SK-N-SH treated with all-trans-retinoic acid at 6 μM for 48 hours (cell line): ENCODE data around the gene SUOX.

ENCODE experiments used
- TSHZ2 ChIP-seq: fragments of 250-450 bp; sonication (Bioruptor Pico); IDR thresholded peaks from 2 replicates; pipeline ENCODE4 v1.5.0; 2020; ENCODE audit warnings: mild to moderate bottlenecking, moderate library complexity
- ZNF565 ChIP-seq: fragments of 450-650 bp; formaldehyde crosslinking; conservative IDR thresholded peaks from 2 replicates; pipeline ENCODE4 v1.5.0; 2020; ENCODE audit warnings: low read depth, mild to moderate bottlenecking, moderate library complexity

DNA sequence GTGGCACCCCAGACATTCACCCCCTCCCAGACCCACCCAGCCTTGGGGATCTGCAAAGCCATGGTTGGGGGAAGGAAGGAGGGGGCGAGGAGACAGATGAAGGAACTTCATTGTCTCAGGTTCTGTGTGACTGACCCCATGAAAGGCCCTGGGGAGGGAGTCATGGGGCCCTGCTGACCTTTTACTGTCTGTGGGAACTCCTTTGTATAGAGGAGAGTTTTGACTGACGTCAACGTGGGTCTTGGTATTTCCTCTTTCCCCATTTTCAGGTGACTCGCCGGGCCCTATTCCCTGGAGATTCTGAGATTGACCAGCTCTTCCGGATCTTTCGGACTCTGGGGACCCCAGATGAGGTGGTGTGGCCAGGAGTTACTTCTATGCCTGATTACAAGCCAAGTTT, 26.3 kb upstream of the SUOX start:
- TF ChIP-seq TSHZ2 (CRISPR knock-in tag) (no peak), ZNF565 (no peak)
